Naive B cell (primary cell): Measurements from ENCODE around the gene LPCAT2. TPM values are rescaled to one million over a fixed set of nuclear protein-coding genes. Genes with fewer than 3 reads are reported as not detected.

Source experiments
- ATAC-seq, 2 donors: fragments of 150-1000 bp; cut with Tn5 transposase; 2 replicates each; pipeline ENCODE4 v1.10.0; 2021; ENCODE audit warnings: low read depth in 2 of 2, mild to moderate bottlenecking in 2 of 2, moderate library complexity in 2 of 2
- DNase-seq: peaks from one replicate; pipeline ENCODE4 v3.0.0; 2022
- H3K27ac Mint-ChIP-seq, 6 donors: one replicate each; pipeline ENCODE4 v1.8.0; 2020 to 2022; ENCODE audit warnings: mild to moderate bottlenecking in 6 of 6, mixed read lengths in 6 of 6, moderate library complexity in 5 of 6, inconsistent platforms in 2 of 6
- H3K27me3 Mint-ChIP-seq, 3 donors: one replicate each; pipeline ENCODE4 v1.8.0; 2021 to 2022; ENCODE audit warnings: mixed read lengths in 3 of 3, mild to moderate bottlenecking in 1 of 3
- H3K36me3 Mint-ChIP-seq, 2 donors: one replicate each; pipeline ENCODE4 v1.8.0; 2020 to 2022; ENCODE audit warnings: mixed read lengths in 2 of 2, inconsistent platforms in 1 of 2, mild to moderate bottlenecking in 1 of 2
- H3K4me1 Mint-ChIP-seq, 3 donors: one replicate each; pipeline ENCODE4 v1.8.0; 2020 to 2022; ENCODE audit warnings: mixed read lengths in 3 of 3, inconsistent platforms in 1 of 3, mild to moderate bottlenecking in 1 of 3, moderate library complexity in 1 of 3
- H3K4me3 Mint-ChIP-seq, 8 donors: one replicate each; pipeline ENCODE4 v1.8.0; 2020 to 2022; ENCODE audit warnings: mild to moderate bottlenecking in 8 of 8, mixed read lengths in 8 of 8, moderate library complexity in 8 of 8, inconsistent platforms in 2 of 8
- H3K9me3 Mint-ChIP-seq, 7 donors: one replicate each; pipeline ENCODE4 v1.8.0; 2020 to 2022; ENCODE audit warnings: mixed read lengths in 7 of 7, mild to moderate bottlenecking in 5 of 7, inconsistent platforms in 2 of 7, moderate library complexity in 1 of 7
- polyA plus RNA-seq, 6 donors: library from polyadenylated mRNA; unstranded; fragments of 300-500 nt; fragmentation: Illumina TruSeq; gene quantifications; one replicate each; pipeline ENCODE4 v1.2.3, GENCODE V29; 2021; ENCODE audit warnings: low read depth in 6 of 6

Gene LPCAT2
- polyA plus RNA-seq, 6 donors from 2014 or later, result 0.53 to 1.3 (median 0.61) TPM; not detected in 1

DNA sequence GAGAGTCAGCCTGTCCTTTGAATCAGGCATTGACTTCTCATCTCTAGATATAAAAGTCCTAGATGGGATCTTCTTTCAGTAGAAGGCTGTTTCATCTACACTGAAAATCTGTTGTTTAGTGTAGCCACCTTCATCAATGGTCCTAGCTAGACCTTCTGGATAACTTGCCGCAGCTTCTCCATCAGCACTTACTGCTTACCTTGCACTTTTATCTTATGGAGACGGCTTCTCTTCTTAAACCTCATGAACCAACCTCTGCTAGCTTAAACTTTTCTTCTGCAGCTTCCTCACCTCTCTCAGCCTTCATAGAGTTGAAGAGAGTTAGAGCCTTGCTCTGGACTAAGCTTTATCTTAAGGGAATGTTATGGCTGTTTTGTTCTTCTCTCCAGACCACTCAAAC is 35.3 kb upstream of the LPCAT2 start:
- ATAC-seq (no peak), DNase-seq (no peak)
- Mint-ChIP-seq H3K9me3 (no peaks in the 10 kb centered on the region), H3K36me3 (peaks cover 0 to 2% of the 10 kb centered on the region in 2 donors), H3K27me3 (peaks cover 18 to 38% (median 32%) of the 10 kb centered on the region in 3 donors), H3K4me3 (no peak overlapping the region), H3K27ac (no peak overlapping the region), H3K4me1 (peaks cover 0 to 2% (median 1%) of the 10 kb centered on the region in 3 donors)

GRCh38 chr16:55474821-55475220 is 34.1 kb upstream of the LPCAT2 start:
- H3K9me3 Mint-ChIP-seq, result no peaks in the 10 kb centered on the region

GRCh38 chr16:55475919-55476318 is 33.0 kb upstream of the LPCAT2 start:
- no peaks in the 10 kb centered on the region for H3K9me3 Mint-ChIP-seq
- H3K4me1 Mint-ChIP-seq, result peaks cover 3 to 6% (median 5%) of the 10 kb centered on the region in 3 donors
- ATAC-seq (no peak), DNase-seq (no peak)
- no peak overlapping the region for H3K4me3 Mint-ChIP-seq
- H3K27ac Mint-ChIP-seq, result peak overlapping the region in 1 of 6 donors; percentile 64
- peaks cover 0 to 8% of the 10 kb centered on the region in 2 donors for H3K36me3 Mint-ChIP-seq
- H3K27me3 Mint-ChIP-seq, result peaks cover 15 to 61% (median 53%) of the 10 kb centered on the region in 3 donors

More at GRCh38 chr16:55474821-55475220, 34.1 kb upstream of the LPCAT2 start:
- Mint-ChIP-seq H3K27ac (no peak overlapping the region), H3K27me3 (peaks cover 12 to 50% (median 42%) of the 10 kb centered on the region in 3 donors), H3K4me1 (peaks cover 3 to 6% (median 5%) of the 10 kb centered on the region in 3 donors), H3K4me3 (no peak overlapping the region), H3K36me3 (peaks cover 0 to 8% of the 10 kb centered on the region in 2 donors)
- no peak for DNase-seq
- ATAC-seq, result no peak

GRCh38 chr16:55476625-55477533 is 32.0 kb upstream of the LPCAT2 start:
- peaks cover 24 to 71% (median 53%) of the 10 kb centered on the region in 3 donors for H3K27me3 Mint-ChIP-seq
- H3K4me3 Mint-ChIP-seq, result no peak overlapping the region
- peaks cover 0 to 8% of the 10 kb centered on the region in 2 donors for H3K36me3 Mint-ChIP-seq
- no peak overlapping the region for H3K27ac Mint-ChIP-seq
- no peaks in the 10 kb centered on the region for H3K9me3 Mint-ChIP-seq
- DNase-seq (no peak), ATAC-seq (no peak)
- peaks cover 3 to 6% (median 5%) of the 10 kb centered on the region in 3 donors for H3K4me1 Mint-ChIP-seq

DNA sequence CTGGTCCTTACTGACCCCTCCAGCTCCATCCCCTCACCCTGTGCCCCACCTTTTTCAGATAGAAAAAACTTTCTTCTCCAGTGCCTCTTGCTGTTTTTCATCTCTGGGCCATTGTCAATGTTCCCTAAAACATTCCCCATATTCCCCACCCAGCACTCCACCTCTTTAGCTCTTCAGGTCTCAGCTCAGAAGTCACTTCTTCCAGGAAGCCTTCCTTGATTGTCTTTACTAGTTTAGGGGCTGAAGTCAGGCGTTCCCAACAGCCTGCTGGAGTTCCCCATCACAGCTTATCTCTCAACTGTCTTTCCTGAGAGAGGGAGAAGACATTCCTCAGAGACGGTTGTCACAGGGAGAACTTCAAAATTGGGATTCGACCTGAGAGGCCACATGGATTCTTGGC is 31.1 kb upstream of the LPCAT2 start:
- Mint-ChIP-seq H3K9me3 (no peaks in the 10 kb centered on the region), H3K27ac (no peak overlapping the region), H3K27me3 (peaks cover 30 to 74% (median 53%) of the 10 kb centered on the region in 3 donors), H3K36me3 (peaks cover 0 to 8% of the 10 kb centered on the region in 2 donors), H3K4me3 (no peak overlapping the region), H3K4me1 (peaks cover 3 to 6% (median 5%) of the 10 kb centered on the region in 3 donors)
- DNase-seq (no peak), ATAC-seq (no peak)

- peaks cover 0 to 8% of the 10 kb centered on the region in 2 donors for H3K36me3 Mint-ChIP-seq
- ATAC-seq, result no peak
- no peaks in the 10 kb centered on the region for H3K9me3 Mint-ChIP-seq
- no peak within 1 kb of the TSS for H3K27ac Mint-ChIP-seq
- no peak for DNase-seq
- H3K27me3 Mint-ChIP-seq, result peaks cover 38 to 74% (median 53%) of the 10 kb centered on the region in 3 donors
- no peak within 1 kb of the TSS for H3K4me3 Mint-ChIP-seq
- peaks cover 3 to 6% (median 5%) of the 10 kb centered on the region in 3 donors for H3K4me1 Mint-ChIP-seq
Measured at GRCh38 chr16:55478827-55479429, 29.9 kb upstream of the LPCAT2 start, which contains the start of gene MMP2. Gene MMP2, plus strand, starts transcription at chr16:55479198. Its CDS starts 282 bp downstream, at chr16:55479480.

DNA sequence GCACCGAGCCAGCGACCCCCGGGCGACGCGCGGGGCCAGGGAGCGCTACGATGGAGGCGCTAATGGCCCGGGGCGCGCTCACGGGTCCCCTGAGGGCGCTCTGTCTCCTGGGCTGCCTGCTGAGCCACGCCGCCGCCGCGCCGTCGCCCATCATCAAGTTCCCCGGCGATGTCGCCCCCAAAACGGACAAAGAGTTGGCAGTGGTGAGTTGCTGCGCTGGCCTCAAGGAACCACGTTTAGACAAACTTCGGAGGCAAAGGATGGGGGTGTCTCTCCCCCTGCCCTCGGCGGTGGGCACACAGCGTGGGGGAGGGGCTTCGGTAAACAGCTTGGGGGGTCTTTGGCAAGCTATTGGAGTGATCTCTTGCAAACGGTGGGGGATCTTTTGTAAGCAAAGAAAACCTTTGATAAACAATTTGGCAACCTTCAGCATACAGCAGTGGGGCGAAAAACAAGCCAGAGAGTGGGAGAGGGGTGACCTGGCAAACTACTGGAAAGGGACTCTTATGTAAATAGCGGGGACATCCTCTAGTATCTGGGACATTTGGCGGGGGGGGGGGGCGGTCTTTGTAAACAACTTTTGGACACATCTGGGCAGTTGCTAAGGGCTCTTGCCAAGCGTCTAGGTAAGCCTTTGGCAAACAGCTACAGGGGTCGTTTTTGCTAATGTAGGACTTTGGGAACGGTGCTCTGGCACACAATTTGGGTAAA is 29.3 kb upstream of the LPCAT2 start:
- ATAC-seq, result no peak
- peaks cover 38 to 68% (median 49%) of the 10 kb centered on the region in 3 donors for H3K27me3 Mint-ChIP-seq

GRCh38 chr16:55480228-55480655 is 28.6 kb upstream of the LPCAT2 start:
- peaks cover 0 to 8% of the 10 kb centered on the region in 2 donors for H3K36me3 Mint-ChIP-seq
- no peak for DNase-seq
- peaks cover 0 to 5% (median 0%) of the 10 kb centered on the region in 7 donors for H3K9me3 Mint-ChIP-seq
- peaks cover 3 to 6% (median 5%) of the 10 kb centered on the region in 3 donors for H3K4me1 Mint-ChIP-seq
- no peak overlapping the region for H3K4me3 Mint-ChIP-seq
- H3K27me3 Mint-ChIP-seq, result peaks cover 41 to 66% (median 49%) of the 10 kb centered on the region in 3 donors
- H3K27ac Mint-ChIP-seq, result no peak overlapping the region
- no peak for ATAC-seq

More for the DNA sequence above, 29.3 kb upstream of the LPCAT2 start:
- H3K27ac Mint-ChIP-seq, result no peak overlapping the region
- peaks cover 3 to 6% (median 5%) of the 10 kb centered on the region in 3 donors for H3K4me1 Mint-ChIP-seq
- H3K4me3 Mint-ChIP-seq, result no peak overlapping the region
- peaks cover 0 to 8% of the 10 kb centered on the region in 2 donors for H3K36me3 Mint-ChIP-seq
- DNase-seq, result no peak
- peaks cover 0 to 2% (median 0%) of the 10 kb centered on the region in 7 donors for H3K9me3 Mint-ChIP-seq

- Mint-ChIP-seq H3K4me3 (no peak overlapping the region), H3K27me3 (peaks cover 38 to 61% (median 42%) of the 10 kb centered on the region in 3 donors), H3K36me3 (peaks cover 0 to 8% of the 10 kb centered on the region in 2 donors), H3K27ac (no peak overlapping the region), H3K9me3 (peaks cover 0 to 5% (median 0%) of the 10 kb centered on the region in 7 donors), H3K4me1 (peaks cover 3 to 6% (median 5%) of the 10 kb centered on the region in 3 donors)
- ATAC-seq (no peak), DNase-seq (no peak)
Measured at GRCh38 chr16:55481023-55481422, 27.8 kb upstream of the LPCAT2 start.

DNA sequence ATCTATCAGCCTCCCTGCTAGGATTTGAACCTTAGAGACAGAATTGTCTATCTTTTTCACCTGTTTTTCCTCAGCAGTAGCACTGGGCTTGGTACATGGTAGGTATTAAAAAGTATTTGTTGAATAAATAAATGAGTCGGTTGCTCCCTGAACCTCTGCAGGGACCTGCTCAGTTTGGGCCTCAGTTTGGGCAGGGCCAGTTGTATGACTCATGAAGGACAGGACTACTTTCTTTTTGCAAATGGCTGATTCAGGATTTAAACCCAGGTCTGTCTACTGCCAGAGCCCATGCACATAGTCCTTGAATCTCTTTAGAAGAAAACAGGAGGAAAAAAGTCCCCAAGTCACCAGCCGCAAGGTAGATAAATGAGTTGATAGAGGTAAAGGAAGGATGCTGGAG is 26.8 kb upstream of the LPCAT2 start:
- H3K4me3 Mint-ChIP-seq, result no peak overlapping the region
- no peak overlapping the region for H3K27ac Mint-ChIP-seq
- peaks cover 0 to 8% of the 10 kb centered on the region in 2 donors for H3K36me3 Mint-ChIP-seq
- DNase-seq, result no peak
- H3K4me1 Mint-ChIP-seq, result peaks cover 3 to 6% (median 5%) of the 10 kb centered on the region in 3 donors
- no peak for ATAC-seq
- H3K9me3 Mint-ChIP-seq, result peaks cover 0 to 6% (median 0%) of the 10 kb centered on the region in 7 donors
- H3K27me3 Mint-ChIP-seq, result peaks cover 35 to 51% (median 42%) of the 10 kb centered on the region in 3 donors

DNA sequence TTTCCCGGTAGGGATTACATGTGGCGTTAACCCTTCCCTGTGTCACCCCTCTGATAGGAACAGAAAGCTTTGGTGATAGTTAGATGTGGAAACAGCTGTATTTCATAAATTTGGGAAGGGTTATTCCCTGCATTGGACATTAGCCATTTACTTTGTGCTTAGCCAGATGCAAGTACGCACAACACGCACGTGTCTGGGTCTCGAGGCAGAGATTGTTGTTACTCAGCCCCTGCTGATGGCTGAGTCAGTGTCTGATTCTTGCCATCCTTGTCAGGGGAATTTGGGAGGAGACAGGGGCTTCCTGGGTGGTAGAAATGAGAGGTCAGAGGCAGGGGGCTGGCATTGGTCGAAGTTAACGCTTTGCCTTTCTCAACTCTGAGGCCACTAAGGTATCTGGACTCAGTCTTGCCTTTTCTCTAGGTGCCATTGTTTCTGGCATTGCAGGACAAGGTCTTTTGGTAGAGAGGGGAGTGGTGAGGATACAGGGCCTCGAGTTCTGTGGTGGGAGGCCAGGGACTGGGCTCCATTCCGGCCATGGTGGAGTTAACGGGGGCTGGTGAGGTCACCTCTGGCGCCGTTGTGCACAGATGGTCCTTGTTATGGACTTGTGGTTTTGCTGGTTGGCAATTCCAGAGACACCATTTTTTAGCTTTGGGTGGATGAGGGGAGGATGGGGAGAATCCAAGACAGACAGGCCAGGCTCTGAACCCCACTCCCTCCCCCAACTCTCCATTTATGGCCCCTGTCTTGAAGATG is 21.6 kb upstream of the LPCAT2 start:
- no peak overlapping the region for H3K4me3 Mint-ChIP-seq
- no peak overlapping the region for H3K27ac Mint-ChIP-seq
- no peak for DNase-seq
- ATAC-seq, result no peak
- H3K27me3 Mint-ChIP-seq, result peaks cover 7 to 22% (median 13%) of the 10 kb centered on the region in 3 donors
- H3K4me1 Mint-ChIP-seq, result no peaks in the 10 kb centered on the region
- H3K9me3 Mint-ChIP-seq, result peaks cover 0 to 6% (median 0%) of the 10 kb centered on the region in 7 donors
- no peaks in the 10 kb centered on the region for H3K36me3 Mint-ChIP-seq

GRCh38 chr16:55488306-55488705 is 20.6 kb upstream of the LPCAT2 start:
- no peak for ATAC-seq
- Mint-ChIP-seq H3K27me3 (peaks cover 7 to 16% (median 13%) of the 10 kb centered on the region in 3 donors), H3K9me3 (peaks cover 0 to 6% (median 0%) of the 10 kb centered on the region in 7 donors), H3K36me3 (no peaks in the 10 kb centered on the region), H3K4me1 (no peaks in the 10 kb centered on the region), H3K27ac (no peak overlapping the region), H3K4me3 (no peak overlapping the region)
- no peak for DNase-seq
